GM21381 (cell line): ENCODE results near the gene RRAS2.

ENCODE experiments used
- ATAC-seq: cut with Tn5 transposase; IDR thresholded peaks from one replicate; pipeline ENCODE4 v1.9.1; 2021; ENCODE audit warnings: mild to moderate bottlenecking, moderate library complexity; ENCODE audit not compliant: unreplicated experiment

RRAS2 gene

DNA sequence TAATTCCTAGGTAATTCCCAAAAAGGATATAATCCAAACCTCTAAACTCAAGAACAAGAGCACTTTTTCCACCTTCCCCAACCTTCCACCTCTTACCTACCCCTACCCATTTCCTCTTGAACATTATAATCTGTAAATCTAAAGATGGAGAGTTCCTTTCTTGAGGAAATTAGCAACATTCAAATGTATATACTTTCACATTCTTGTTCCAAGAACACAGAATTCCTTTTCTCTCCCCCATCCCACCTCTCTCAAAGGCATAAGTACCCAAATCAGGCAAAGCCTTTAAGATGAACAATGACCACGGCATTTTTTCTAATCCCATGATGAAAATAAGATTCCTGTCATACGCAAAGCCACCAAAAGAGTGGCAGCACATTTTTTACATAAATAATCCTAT is 18.3 kb downstream of the RRAS2 start:
- ATAC-seq, result no peak

DNA sequence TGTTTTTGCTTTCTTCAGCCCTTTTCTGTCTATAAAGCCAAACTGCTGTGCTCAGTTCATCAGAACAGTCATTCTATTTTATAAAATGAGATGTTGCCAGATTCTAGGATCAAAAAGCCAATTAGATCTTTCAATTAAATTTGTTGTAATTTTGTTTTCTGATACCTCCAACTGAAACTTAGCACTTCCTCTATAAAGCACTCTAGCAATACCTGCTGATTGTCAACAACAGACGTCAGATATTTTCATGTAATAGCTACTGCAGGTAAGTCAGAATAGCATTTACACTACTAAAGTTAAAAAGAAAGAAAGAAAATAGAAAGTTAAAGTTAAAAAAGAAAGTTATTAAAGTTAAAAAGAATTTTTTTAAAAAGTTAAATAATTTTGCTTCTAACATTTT is 19.6 kb downstream of the RRAS2 start:
- no peak for ATAC-seq

- ATAC-seq, result no peak
Observed at GRCh38 chr11:14336507-14337503, 22.2 kb downstream of the RRAS2 start.

DNA sequence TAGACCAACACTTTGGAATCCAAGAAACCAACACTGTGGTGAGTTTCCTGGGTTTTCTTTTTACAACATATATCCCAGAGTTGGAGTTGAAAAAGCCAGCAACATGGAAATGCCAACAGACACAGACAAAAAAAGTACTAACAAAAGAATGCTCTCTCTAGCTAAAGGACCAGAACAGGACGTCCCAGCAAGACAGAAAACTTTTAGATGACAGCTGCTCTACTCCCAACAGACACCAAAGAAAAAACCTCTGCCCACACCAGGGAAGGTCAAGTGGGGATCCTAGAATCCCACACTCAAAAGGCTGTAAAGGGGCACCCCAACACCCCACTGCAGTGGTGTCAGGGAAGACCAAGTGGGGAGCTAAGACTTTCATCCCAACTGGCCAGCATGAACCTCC is 23.3 kb downstream of the RRAS2 start:
- ATAC-seq, result no peak

- no peak for ATAC-seq
Observed at GRCh38 chr11:14334893-14335292, 24.1 kb downstream of the RRAS2 start.

DNA sequence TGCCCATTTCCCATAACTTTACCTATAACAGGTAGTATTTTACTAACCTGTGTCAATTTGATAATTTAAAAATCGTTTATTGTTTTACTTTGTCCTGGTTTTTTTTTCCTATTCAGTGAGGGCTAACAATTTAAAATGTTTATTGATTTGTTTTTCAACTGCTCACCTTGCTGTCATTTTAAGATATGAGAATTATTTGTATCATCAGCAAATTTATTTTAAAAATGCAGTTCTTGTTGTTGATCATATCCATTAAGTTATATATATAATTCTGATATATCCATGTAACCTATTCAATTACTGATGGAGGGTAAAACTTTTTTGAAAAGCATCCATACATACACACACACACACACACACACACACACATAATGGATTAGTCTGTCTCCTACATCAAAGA is 24.8 kb downstream of the RRAS2 start:
- no peak for ATAC-seq

DNA sequence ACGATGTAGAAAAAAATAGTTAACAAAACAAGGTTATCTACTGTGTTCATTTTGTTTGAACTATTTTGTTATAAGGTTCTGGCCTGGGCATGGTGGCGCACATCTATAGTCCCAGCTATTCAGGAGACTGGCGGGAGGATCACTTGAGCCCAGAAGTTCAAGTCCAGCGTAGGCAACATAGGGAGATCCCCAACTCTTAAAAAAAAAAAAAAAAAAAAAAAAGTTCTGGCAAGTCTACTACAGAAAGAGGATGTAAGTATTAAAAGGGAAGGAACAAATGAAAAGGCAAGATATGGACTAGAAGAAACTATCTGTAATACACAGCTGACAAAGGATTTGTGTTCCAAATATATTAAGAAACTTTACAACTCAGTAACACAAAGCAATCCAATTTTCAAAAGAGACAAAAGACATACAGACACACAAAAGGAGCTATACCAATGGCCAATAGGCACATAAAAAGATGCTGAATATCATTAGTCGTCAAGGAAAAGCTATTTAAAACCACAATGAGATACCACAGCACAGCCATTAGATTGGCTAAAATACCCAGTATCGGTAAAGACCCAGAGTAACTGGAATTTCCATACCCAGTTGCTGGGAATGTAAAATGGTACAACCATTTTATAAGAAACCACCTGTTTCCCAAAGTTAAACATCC is 27.4 kb downstream of the RRAS2 start:
- ATAC-seq, result no peak

DNA sequence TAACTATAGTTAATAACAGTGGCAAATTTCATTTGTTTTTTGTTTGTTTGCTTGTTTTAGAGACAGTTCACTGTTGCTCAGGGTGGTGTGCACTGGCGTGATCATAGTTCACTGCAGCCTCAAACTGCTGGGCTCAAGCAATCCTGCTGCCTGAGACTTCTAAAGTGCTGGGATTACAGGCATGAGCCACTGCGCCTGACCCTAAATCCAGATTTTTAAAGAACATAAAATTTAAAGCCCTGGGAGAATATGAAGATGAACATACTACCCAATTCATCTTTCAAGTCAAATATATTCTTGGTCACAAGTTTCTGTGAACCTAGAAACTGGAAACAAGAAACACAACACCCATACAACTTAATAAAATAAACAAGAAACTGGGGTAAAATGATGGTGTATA is 28.1 kb downstream of the RRAS2 start:
- ATAC-seq, result no peak

DNA sequence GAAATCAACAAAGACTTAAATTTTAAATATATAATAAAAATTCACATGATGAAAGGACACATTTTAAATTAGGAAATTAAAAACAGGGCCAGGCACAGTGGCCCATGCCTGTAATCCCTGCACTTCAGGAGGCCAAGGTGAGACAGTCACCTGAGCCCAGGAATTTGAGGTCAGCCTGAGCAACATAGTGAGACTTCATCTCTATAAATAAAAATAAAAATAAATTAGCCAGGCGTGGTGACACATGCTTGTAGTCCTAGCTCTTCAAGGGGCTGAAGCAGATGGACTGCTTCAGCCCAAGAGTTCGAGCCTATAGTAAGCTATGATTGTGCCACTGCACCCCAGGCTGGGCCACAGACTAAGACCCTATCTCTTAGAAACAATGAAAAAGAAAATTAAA is 29.3 kb downstream of the RRAS2 start:
- no peak for ATAC-seq

- ATAC-seq, result no peak
Observed at GRCh38 chr11:14327116-14327515, 31.9 kb downstream of the RRAS2 start.

GRCh38 chr11:14323118-14323676 is 35.8 kb downstream of the RRAS2 start:
- no peak for ATAC-seq

DNA sequence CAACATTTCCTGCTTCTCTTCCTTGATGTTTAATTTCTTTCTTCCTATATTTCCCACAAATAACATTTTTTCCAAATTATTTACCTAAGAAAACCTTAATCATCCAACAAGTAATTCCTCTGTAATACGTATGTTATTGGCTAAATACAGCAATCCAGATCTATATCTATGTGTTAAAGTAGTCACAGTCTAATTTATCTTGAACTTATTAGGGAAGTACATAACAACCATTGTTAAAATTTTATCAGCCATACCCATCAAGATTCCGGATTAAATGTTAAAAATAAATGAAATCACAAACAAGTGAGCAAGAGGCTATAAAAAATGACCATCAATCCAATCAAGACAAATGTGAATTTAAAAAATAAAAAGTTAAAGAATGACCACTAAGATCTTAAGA is 36.5 kb downstream of the RRAS2 start:
- ATAC-seq, result no peak

GRCh38 chr11:14320020-14320419 is 39.0 kb downstream of the RRAS2 start:
- peak; percentile 58 for ATAC-seq

DNA sequence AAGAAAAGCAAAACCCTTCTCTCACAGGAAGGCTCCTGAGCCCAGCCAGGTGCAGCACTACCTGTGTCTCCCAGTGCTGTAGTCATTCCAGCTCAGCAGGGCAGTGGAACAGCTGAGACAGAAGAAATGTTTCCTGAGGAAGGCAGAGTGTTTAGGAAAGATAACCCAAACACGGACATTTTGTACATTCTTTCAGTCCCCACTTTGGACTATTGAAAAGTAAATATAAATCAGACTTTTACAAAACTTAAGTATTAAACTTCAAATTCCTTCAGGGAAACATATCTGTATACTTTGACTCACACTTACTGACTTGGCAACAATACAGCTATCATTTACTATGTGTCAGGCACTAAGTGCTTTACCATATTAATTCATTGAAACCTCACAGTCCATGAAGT is 40.4 kb downstream of the RRAS2 start:
- no peak for ATAC-seq

DNA sequence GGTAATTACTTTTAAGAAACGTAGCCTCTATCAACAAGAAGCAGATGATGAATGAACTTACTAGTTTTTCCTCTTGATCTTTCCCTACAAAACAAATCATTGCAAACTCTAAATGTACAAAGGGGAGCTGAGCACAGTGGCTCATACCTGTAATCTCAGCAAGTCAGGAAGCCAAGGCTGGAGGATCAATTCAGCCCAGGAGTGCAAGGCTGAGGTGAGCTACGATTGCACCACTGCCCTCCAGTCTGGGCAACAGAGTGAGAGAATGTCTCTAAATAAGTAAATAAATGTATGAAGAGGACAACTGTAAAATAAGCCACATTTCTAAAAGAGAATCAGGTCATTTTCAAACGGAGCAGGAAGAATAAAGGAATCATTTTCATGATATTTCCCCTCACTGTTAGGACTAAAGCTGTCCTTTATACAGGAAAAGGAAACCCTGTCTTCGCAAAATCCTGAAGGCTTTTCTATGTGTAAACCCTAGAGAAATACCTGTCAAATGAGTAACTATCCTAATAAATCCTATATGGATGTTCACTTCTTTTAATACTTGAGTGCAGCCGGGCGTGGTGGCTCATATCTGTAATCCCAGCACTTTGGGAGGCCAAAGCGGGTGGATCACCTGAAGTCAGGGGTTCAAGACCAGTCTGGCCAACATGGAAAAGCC is 41.2 kb downstream of the RRAS2 start:
- ATAC-seq, result no peak

DNA sequence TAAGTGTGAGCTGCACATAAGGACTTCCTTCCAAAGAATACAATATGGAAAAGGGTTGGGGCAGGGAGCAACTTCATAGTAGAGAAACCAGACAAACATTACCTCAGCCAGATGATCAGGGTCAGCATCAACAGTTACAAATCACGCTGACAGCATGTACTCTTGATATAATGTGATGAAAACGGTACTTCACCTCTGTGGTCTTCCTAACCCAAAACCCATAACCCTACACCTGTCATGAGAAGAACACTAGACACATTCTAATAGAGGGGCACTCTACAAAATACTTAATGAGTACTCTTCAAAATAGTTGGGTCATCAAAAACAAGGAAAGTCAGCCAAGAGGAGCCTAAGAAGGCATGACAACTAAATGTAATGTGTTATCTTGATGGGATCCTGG is 43.9 kb downstream of the RRAS2 start:
- ATAC-seq, result no peak

- ATAC-seq, result no peak
Observed at GRCh38 chr11:14314127-14314526, 44.9 kb downstream of the RRAS2 start.

DNA sequence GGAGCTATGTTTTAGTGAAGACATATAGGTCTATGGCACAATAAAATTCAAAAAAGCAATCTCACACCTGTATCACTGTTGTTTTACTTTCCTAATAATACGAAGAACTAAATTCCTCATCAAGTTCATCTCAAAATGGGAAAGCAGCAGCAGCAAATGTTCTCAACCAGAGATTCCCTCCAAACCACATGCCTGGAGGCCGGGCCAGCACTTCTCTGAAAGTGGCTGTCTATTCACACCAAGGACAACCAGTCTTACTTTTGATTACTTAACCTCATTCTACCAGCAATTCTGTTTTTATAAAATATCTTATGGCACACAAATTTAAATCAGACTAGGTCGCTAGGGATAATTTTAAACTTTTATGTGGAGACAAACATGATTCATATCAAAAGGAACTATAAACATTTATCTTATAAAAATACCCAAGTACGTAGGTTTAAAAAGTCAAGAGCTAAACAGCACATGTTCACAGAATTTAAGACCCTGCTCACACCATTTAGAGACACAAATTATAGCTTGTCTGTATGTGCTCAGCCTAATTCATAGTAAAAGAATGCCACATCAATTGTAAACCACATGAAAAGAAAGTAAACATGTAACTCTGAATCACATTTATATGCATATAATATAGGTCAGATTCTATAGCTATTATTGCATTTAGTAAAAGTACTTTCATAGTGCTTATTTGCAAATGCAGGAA is 46.1 kb downstream of the RRAS2 start:
- no peak for ATAC-seq

- ATAC-seq, result no peak
Observed at GRCh38 chr11:14310679-14311078, 48.3 kb downstream of the RRAS2 start.

GRCh38 chr11:14309425-14310192 is 49.4 kb downstream of the RRAS2 start:
- ATAC-seq, result peak; percentile 13
